ENCODE results near the gene PIP5K1B. TPM values are rescaled to one million over a fixed set of nuclear protein-coding genes. Genes with fewer than 3 reads are reported as not detected.

The PIP5K1B gene
- total and polyA plus RNA-seq, 2 of the 13 experiments (the other 11 are each of a cell fraction or from before 2014, with no cell fraction given), result 15.8 to 17.5 TPM

- TF ChIP-seq NFE2L1 (CRISPR knock-in tag; IDR thresholded peaks at IDR 0.05; ENCODE audit: borderline replicate concordance) (no peak), SP1 (IDR thresholded peaks at IDR 0.05) (no peak), SP1 (CRISPR knock-in tag; IDR thresholded peaks at IDR 0.05) (no peak), SMAD3 (CRISPR knock-in tag; IDR thresholded peaks at IDR 0.05) (peak; percentile 92), ZNF629 (CRISPR knock-in tag; conservative IDR thresholded peaks at IDR 0.05) (no peak), ZHX1 (CRISPR knock-in tag; IDR thresholded peaks at IDR 0.05; ENCODE audit: low read depth) (no peak), GATAD1 (CRISPR knock-in tag; IDR thresholded peaks at IDR 0.05) (no peak), ZNF264 (CRISPR knock-in tag; IDR thresholded peaks at IDR 0.05) (0 out of 2 replicates have a peak, but pooled peaks have one; percentile 44), ATF2 (CRISPR knock-in tag; IDR thresholded peaks at IDR 0.05) (no peak), FOXK1 (CRISPR knock-in tag; IDR thresholded peaks at IDR 0.05; ENCODE audit: borderline replicate concordance, low read depth) (peak; percentile 92), ZNF761 (CRISPR knock-in tag; conservative IDR thresholded peaks at IDR 0.05) (no peak), ZNF468 (CRISPR knock-in tag; IDR thresholded peaks at IDR 0.05) (no peak), PRDM10 (CRISPR knock-in tag; IDR thresholded peaks at IDR 0.05; ENCODE audit: low read depth) (0 out of 2 replicates have a peak, but pooled peaks have one; percentile 26), ZNF816 (CRISPR knock-in tag; IDR thresholded peaks at IDR 0.05; ENCODE audit: borderline replicate concordance) (no peak), TSC22D2 (CRISPR knock-in tag; IDR thresholded peaks at IDR 0.05; ENCODE audit: borderline replicate concordance) (no peak), ZFP37 (CRISPR knock-in tag; IDR thresholded peaks at IDR 0.05; ENCODE audit: borderline replicate concordance) (no peak), STAT6 (CRISPR knock-in tag; IDR thresholded peaks at IDR 0.05; ENCODE audit: borderline replicate concordance) (no peak), ZNF550 (CRISPR knock-in tag; IDR thresholded peaks at IDR 0.05; ENCODE audit: borderline replicate concordance) (no peak), POLR2G (IDR thresholded peaks at IDR 0.05; ENCODE audit: low read depth, low read length) (no peak), TOPORS (CRISPR knock-in tag; IDR thresholded peaks at IDR 0.05) (no peak), RFX1 (IDR thresholded peaks at IDR 0.05) (no peak)
Measured at GRCh38 chr9:68969538-68969937, 264.5 kb downstream of the PIP5K1B start (continued).
